SK-N-MC (cell line): ENCODE results near the gene MACROD2.

Source experiments
- EZH2 ChIP-seq: fragments of 200-600 bp; sonication (generic); IDR thresholded peaks from one replicate; pipeline ENCODE4 v1.6.1; 2017; ENCODE audit warnings: antibody characterized with exemption
- FOXP2 ChIP-seq: optimal IDR thresholded peaks from 2 replicates; pipeline ENCODE3; 2011; ENCODE audit warnings: mild to moderate bottlenecking, moderate library complexity; ENCODE audit not compliant: insufficient read depth; ENCODE audit errors: extremely low read length, control extremely low read depth
- POLR2AphosphoS5 ChIP-seq: IDR thresholded peaks from 2 replicates; pipeline ENCODE4 v1.6.1; 2012; ENCODE audit warnings: mild to moderate bottlenecking, low read depth, low read length, borderline replicate concordance

DNA sequence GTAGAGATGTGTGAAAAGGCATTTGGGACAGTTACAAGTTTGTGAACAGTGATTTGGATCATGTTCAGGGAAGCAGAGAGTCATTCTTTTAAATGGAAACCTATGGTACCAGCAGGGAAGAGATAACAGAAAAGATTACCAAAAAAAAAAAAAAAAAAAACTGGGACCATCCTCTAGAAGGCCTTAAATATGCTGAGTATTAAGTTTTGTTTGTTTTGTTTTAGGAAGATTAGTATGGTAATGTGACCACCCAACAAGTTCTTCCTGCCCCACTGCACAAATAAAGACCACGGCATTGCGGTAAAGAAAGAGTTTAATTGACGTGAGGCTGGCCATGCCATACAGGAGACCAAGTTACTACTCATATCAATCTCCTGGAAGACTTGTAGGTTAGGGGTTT lies 1631.8 kb downstream of the MACROD2 start:
- TF ChIP-seq EZH2 (no peak), POLR2AphosphoS5 (no peak), FOXP2 (no peak)
